GM12801 (cell line): Measurements from ENCODE around the gene FBXO34.

Source experiments
- TF ChIP-seq, protein P1 (sequence below): IDR thresholded peaks from one replicate; pipeline ENCODE4 v1.5.1; 2011; ENCODE audit warnings: control low read depth; ENCODE audit not compliant: insufficient read length; ENCODE audit errors: extremely low read depth

FBXO34 gene

DNA sequence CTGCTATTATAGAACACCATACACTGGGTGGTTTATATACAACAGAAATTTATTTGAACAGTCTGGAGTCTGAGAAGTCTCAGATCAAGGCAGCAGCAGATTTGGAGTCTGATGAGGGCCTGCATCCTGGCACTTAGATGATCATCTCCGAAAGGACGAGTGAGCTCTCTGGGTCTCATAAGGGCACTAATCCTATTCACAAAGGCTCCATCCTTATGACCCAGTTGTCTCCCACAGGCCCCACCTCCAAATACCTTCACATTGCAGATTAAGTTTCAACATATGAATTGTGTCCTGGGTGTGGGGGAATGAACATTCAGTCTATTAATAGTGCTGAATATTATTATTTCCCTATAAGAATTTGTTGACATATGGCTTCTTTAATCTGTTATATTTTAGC, 53.6 kb downstream of the FBXO34 start:
- TF ChIP-seq, protein P1, sequence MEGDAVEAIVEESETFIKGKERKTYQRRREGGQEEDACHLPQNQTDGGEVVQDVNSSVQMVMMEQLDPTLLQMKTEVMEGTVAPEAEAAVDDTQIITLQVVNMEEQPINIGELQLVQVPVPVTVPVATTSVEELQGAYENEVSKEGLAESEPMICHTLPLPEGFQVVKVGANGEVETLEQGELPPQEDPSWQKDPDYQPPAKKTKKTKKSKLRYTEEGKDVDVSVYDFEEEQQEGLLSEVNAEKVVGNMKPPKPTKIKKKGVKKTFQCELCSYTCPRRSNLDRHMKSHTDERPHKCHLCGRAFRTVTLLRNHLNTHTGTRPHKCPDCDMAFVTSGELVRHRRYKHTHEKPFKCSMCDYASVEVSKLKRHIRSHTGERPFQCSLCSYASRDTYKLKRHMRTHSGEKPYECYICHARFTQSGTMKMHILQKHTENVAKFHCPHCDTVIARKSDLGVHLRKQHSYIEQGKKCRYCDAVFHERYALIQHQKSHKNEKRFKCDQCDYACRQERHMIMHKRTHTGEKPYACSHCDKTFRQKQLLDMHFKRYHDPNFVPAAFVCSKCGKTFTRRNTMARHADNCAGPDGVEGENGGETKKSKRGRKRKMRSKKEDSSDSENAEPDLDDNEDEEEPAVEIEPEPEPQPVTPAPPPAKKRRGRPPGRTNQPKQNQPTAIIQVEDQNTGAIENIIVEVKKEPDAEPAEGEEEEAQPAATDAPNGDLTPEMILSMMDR: no peak

DNA sequence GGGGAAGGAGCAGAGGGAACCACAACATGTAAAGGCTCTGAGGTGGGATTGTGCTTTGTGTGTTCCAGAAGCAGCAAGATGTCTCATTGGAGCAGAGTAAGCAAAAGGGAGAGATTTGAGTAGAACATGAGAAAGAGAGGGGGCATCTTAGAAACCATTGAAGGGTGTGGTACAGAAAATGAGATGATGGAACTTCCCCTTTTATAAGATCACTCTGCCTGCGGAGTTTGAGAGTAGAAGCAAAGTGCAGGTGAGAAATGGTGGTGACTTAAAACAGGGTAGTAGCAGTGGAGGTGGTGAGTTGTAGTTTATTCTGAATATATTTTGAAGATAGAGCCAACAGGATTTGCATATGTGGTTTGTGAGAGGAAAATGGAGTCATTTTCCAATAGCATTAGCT, 56.0 kb downstream of the FBXO34 start:
- TF ChIP-seq, protein P1: no peak

DNA sequence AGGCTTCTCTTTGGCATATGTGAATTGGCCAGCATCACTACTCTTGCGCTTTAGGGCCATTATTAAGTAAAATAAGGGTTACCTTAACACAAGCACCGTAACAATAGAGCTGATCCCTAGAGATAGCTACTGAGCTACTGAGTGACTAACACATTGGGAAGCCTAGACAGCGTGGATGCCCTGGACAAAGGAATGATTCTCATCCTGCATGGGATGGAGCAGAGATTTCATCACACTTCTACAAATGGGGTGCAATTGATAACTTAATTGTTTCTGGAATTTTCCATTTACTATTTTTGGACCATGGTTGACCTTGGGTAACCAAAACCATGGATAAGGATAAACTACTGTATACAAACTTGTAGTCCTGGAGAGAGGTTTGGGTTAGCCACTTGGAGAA, 57.1 kb downstream of the FBXO34 start:
- TF ChIP-seq, protein P1: no peak

GRCh38 chr14:55329999-55330710, 58.9 kb downstream of the FBXO34 start:
- TF ChIP-seq, protein P1: no peak

- TF ChIP-seq, protein P1: no peak
Observed at GRCh38 chr14:55332654-55333570, 61.7 kb downstream of the FBXO34 start.

GRCh38 chr14:55333711-55334485, 62.7 kb downstream of the FBXO34 start:
- TF ChIP-seq, protein P1: no peak

DNA sequence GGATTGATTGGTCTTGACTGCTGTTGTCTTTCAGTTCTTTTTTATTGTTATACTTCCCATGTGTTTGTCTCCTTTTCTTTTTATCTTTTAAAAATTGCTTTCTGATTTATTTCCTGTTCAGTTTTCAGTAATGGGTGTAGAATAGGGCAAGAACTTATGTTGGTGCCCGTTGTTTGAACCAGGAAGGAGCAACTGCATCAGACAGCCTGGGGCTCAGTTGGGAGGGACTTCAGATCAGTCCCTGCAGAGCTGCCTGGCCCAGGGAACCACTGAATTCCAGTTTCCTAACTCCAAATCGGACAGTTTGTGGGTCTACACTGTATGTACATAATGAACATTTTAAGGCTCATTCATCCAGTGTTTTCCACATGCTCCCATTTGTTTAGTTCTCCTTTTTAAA, 64.9 kb downstream of the FBXO34 start:
- TF ChIP-seq, protein P1: no peak
